WERI-Rb-1 (cell line): Measurements from ENCODE around the gene ACTN1.

Experiments
- DNase-seq: peaks from one replicate; pipeline ENCODE4 v3.0.0-alpha.2; 2020
- H3K27ac ChIP-seq: fragments of 250-450 bp; sonication (Bioruptor Pico); 2 replicates; pipeline ENCODE4 v1.5.1; 2020; ENCODE audit warnings: mild to moderate bottlenecking, moderate library complexity
- H3K27me3 ChIP-seq: fragments of 250-450 bp; sonication (Bioruptor Pico); 2 replicates; pipeline ENCODE4 v1.5.1; 2021; ENCODE audit warnings: mild to moderate bottlenecking, low read depth, moderate library complexity; ENCODE audit not compliant: insufficient read depth, severe bottlenecking
- H3K36me3 ChIP-seq: fragments of 250-450 bp; sonication (Bioruptor Pico); 2 replicates; pipeline ENCODE4 v1.5.1; 2020; ENCODE audit warnings: mild to moderate bottlenecking, moderate library complexity
- H3K4me3 ChIP-seq: 2 replicates; pipeline ENCODE4 v1.5.1; 2011; ENCODE audit warnings: low read depth, mild to moderate bottlenecking, control low read depth, low read length
- H3K9me3 ChIP-seq: fragments of 250-450 bp; sonication (Bioruptor Pico); 2 replicates; pipeline ENCODE4 v1.5.1; 2021; ENCODE audit warnings: mild to moderate bottlenecking, moderate library complexity; ENCODE audit not compliant: severe bottlenecking
- TF ChIP-seq, protein P1 (sequence below): IDR thresholded peaks from 2 replicates; pipeline ENCODE4 v1.5.1; 2011; ENCODE audit warnings: low read depth, mild to moderate bottlenecking, control low read depth, inconsistent platforms, low read length

Gene ACTN1

DNA sequence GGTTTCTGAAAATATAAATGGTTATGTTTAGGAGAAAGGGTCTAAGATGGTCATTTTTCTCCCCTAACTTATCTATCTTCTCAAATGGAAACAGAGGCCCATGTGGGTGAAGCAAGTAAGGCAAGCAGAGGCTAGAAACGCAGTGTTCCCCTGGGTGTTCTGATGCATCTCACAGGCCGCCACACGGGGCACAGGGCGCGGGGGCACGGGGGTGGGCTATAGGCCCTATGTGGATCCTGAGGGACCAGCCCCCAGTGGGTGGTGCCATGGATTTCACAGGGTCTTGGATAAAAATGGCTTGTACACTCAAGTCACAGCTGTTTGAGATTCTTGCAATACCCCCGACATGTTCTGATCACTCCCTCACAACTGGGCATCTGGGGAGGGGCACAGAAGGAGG, 17.7 kb downstream of the ACTN1 start:
- Histone ChIP-seq H3K36me3 (no peaks in the 10 kb centered on the region), H3K27ac (no peak overlapping the region), H3K4me3 (no peak overlapping the region), H3K27me3 (no peaks in the 10 kb centered on the region), H3K9me3 (no peaks in the 10 kb centered on the region)
- TF ChIP-seq, protein P1, sequence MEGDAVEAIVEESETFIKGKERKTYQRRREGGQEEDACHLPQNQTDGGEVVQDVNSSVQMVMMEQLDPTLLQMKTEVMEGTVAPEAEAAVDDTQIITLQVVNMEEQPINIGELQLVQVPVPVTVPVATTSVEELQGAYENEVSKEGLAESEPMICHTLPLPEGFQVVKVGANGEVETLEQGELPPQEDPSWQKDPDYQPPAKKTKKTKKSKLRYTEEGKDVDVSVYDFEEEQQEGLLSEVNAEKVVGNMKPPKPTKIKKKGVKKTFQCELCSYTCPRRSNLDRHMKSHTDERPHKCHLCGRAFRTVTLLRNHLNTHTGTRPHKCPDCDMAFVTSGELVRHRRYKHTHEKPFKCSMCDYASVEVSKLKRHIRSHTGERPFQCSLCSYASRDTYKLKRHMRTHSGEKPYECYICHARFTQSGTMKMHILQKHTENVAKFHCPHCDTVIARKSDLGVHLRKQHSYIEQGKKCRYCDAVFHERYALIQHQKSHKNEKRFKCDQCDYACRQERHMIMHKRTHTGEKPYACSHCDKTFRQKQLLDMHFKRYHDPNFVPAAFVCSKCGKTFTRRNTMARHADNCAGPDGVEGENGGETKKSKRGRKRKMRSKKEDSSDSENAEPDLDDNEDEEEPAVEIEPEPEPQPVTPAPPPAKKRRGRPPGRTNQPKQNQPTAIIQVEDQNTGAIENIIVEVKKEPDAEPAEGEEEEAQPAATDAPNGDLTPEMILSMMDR, result no peak
- no peak for DNase-seq

DNA sequence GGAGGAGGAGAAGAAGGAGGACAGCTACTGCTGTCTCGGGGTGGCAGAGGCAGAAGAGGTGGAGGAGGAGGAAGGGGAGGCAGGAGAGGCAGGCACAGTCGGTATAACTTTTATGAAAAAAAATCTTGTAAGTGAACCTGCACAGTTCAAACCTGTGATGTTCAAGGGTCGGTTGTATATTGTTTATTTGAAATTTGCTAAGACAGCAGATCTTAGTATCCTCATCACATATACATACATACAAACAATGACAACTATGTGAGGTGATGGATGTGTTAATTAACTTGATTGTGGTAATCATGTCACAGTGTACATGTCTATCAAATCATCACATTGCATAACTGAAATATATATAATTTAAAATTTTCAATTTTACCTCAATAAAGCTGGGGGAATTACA, 19.0 kb downstream of the ACTN1 start:
- TF ChIP-seq, protein P1, result no peak

DNA sequence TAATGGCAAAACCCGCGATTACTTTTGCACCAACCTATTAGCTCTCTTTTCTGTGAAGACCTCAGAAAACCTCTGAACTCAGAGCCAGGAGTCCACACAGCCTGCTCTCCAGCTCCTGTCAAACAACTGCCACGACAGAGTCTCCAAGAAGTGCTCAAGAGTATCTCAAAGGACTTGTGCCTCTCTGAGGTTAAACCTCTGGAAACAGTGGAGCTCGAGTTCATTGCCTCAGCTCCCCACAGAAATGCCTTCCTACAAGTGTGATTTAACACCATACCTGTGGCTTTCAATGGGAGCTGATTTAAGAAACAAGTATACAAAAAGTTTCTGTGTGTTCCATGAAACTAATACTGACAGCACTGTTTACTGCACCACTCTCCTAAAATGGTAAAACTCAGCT, 20.1 kb downstream of the ACTN1 start:
- Histone ChIP-seq H3K4me3 (no peak overlapping the region), H3K27me3 (no peaks in the 10 kb centered on the region), H3K9me3 (no peaks in the 10 kb centered on the region), H3K36me3 (no peaks in the 10 kb centered on the region), H3K27ac (no peak overlapping the region)
- TF ChIP-seq, protein P1, result no peak
- no peak for DNase-seq

More for the DNA sequence above, 19.0 kb downstream of the ACTN1 start:
- Histone ChIP-seq H3K4me3 (no peak overlapping the region), H3K27me3 (no peaks in the 10 kb centered on the region), H3K36me3 (no peaks in the 10 kb centered on the region), H3K27ac (no peak overlapping the region), H3K9me3 (no peaks in the 10 kb centered on the region)
- DNase-seq, result no peak

DNA sequence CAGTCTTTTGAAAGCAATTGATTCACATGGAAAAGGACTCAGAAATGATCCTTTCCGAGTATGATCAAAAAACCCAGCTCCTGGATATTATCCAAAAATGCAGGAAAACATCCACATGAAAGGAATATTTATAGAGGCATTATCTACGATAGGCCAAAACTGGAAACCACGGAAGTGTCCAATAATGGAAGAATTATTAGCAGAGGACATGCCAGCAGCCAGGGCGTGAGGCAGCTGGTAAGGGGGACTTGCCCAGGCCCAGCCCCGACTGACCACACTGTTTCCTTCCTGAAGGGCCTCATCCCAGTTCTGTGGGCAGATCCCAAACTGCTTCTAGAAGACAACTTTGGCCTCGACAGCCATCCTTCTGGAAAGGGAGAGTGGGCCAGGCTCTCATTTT, 20.5 kb downstream of the ACTN1 start:
- no peaks in the 10 kb centered on the region for H3K27me3 ChIP-seq
- H3K27ac ChIP-seq, result no peak overlapping the region
- TF ChIP-seq, protein P1, result no peak
- H3K36me3 ChIP-seq, result no peaks in the 10 kb centered on the region
- no peak for DNase-seq
- H3K4me3 ChIP-seq, result no peak overlapping the region
- H3K9me3 ChIP-seq, result no peaks in the 10 kb centered on the region

DNA sequence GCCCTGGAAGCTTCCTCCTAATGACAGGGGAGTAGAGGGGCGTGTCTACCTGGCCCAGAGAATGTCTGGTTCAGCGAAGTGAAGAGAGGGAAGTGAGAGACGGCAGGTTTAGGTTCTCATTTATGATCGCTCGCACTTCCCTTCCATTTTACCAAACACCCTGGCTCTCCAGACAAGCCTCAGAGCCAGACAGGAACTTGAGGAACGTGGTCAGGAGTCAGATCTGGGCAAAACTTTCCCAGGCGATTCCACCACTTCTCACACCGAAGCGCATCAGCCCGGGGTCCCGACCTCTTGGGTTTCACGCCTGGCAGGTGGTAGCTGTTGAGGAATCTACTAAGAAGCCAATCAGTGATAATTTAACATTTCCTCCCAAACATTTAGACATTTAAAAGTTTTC, 21.3 kb downstream of the ACTN1 start:
- TF ChIP-seq, protein P1, result no peak
- Histone ChIP-seq H3K4me3 (no peak overlapping the region), H3K27ac (no peak overlapping the region), H3K27me3 (no peaks in the 10 kb centered on the region), H3K36me3 (no peaks in the 10 kb centered on the region), H3K9me3 (no peaks in the 10 kb centered on the region)
- DNase-seq, result no peak

DNA sequence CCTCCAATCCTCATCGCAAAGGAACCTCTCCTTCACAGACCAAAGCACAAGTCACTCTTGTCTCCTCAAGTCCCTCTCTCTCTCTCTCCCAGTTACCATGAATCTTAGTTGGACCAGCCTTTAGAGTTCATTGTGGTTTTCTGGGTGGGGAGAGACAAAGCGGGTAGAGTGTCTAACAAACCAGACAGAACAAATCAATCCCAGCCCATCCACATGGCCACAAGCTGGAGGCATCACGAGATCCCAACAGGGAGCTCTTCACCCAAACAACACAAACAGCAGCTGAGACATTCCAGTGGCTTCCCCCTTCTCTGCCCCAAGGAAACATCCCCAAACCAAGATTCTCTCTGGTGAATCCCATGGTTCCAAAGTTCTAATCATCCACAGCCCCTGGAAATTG, 22.4 kb downstream of the ACTN1 start:
- no peaks in the 10 kb centered on the region for H3K27me3 ChIP-seq
- H3K9me3 ChIP-seq, result no peaks in the 10 kb centered on the region
- TF ChIP-seq, protein P1, result no peak
- H3K4me3 ChIP-seq, result no peak overlapping the region
- no peak for DNase-seq
- no peak overlapping the region for H3K27ac ChIP-seq
- no peaks in the 10 kb centered on the region for H3K36me3 ChIP-seq
